Ascending aorta (tissue), 2 donors: ENCODE data around the gene FXN. TPM values are rescaled to one million over a fixed set of nuclear protein-coding genes. Genes with fewer than 3 reads are reported as not detected.

Experiments
- DNase-seq, 2 donors: peaks; one replicate each; pipeline ENCODE4 v3.0.0-alpha.2; 2019; ENCODE audit warnings: low spot score in 2 of 2
- H3K27ac ChIP-seq, 2 donors: fragments of 200-600 bp; sonication (generic); one replicate each; pipeline ENCODE4 v1.5.1; 2016 to 2017; ENCODE audit warnings: mild to moderate bottlenecking in 1 of 2
- H3K27me3 ChIP-seq: fragments of 200-600 bp; sonication (generic); one replicate; pipeline ENCODE4 v1.5.1; 2017
- H3K36me3 ChIP-seq, 2 donors: fragments of 200-600 bp; sonication (generic); one replicate each; pipeline ENCODE4 v1.5.1; 2016
- H3K4me1 ChIP-seq, 2 donors: fragments of 200-600 bp; sonication (generic); one replicate each; pipeline ENCODE4 v1.5.1; 2016 to 2017; ENCODE audit warnings: mild to moderate bottlenecking in 1 of 2
- H3K4me3 ChIP-seq, 2 donors: fragments of 200-600 bp; sonication (generic); one replicate each; pipeline ENCODE4 v1.5.1; 2016 to 2017; ENCODE audit warnings: mild to moderate bottlenecking in 1 of 2
- H3K9me3 ChIP-seq, 2 donors: fragments of 200-600 bp; sonication (generic); one replicate each; pipeline ENCODE4 v1.5.1; 2016
- intact Hi-C: fragments of 100-400 bp; cut with DNase I; formaldehyde crosslinking; loops from one replicate; pipeline ENCODE4 v1.15.1; 2023
- total RNA-seq: library from RNA; depleted of rRNA; stranded (reverse); fragments of >200 nt; gene quantifications from one replicate; pipeline ENCODE4 v1.1.0, GENCODE V29; 2016
- TF ChIP-seq, protein P1 (sequence below), 3 experiments: fragments of 200-600 bp in 2 of 3; fragments of 450-650 bp in 1 of 3; sonication (generic) in 2 of 3; IDR thresholded peaks; one replicate each; pipeline ENCODE4 v1.5.1; 2016 to 2019; ENCODE audit warnings: antibody characterized with exemption in 3 of 3, mild to moderate bottlenecking in 1 of 3, moderate library complexity in 1 of 3

FXN gene
- total RNA-seq, 1 donor from 2014 or later = not detected

GRCh38 chr9:69145144-69145715, 109.7 kb downstream of the FXN start:
- H3K27ac ChIP-seq = no peak overlapping the region
- no peak overlapping the region for H3K4me3 ChIP-seq
- H3K4me1 ChIP-seq = peaks cover 0 to 9% of the 10 kb centered on the region in 2 donors
- no peaks in the 10 kb centered on the region for H3K27me3 ChIP-seq
- TF ChIP-seq, protein P1, sequence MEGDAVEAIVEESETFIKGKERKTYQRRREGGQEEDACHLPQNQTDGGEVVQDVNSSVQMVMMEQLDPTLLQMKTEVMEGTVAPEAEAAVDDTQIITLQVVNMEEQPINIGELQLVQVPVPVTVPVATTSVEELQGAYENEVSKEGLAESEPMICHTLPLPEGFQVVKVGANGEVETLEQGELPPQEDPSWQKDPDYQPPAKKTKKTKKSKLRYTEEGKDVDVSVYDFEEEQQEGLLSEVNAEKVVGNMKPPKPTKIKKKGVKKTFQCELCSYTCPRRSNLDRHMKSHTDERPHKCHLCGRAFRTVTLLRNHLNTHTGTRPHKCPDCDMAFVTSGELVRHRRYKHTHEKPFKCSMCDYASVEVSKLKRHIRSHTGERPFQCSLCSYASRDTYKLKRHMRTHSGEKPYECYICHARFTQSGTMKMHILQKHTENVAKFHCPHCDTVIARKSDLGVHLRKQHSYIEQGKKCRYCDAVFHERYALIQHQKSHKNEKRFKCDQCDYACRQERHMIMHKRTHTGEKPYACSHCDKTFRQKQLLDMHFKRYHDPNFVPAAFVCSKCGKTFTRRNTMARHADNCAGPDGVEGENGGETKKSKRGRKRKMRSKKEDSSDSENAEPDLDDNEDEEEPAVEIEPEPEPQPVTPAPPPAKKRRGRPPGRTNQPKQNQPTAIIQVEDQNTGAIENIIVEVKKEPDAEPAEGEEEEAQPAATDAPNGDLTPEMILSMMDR (IDR thresholded peaks at IDR 0.05) = no peak
- no peaks in the 10 kb centered on the region for H3K36me3 ChIP-seq
- intact Hi-C loops = loop anchor here (5.0 kb wide), 1 partner anchor 93 kb away; no protein-coding TSS in a partner anchor
- DNase-seq = no peak
- no peaks in the 10 kb centered on the region for H3K9me3 ChIP-seq

DNA sequence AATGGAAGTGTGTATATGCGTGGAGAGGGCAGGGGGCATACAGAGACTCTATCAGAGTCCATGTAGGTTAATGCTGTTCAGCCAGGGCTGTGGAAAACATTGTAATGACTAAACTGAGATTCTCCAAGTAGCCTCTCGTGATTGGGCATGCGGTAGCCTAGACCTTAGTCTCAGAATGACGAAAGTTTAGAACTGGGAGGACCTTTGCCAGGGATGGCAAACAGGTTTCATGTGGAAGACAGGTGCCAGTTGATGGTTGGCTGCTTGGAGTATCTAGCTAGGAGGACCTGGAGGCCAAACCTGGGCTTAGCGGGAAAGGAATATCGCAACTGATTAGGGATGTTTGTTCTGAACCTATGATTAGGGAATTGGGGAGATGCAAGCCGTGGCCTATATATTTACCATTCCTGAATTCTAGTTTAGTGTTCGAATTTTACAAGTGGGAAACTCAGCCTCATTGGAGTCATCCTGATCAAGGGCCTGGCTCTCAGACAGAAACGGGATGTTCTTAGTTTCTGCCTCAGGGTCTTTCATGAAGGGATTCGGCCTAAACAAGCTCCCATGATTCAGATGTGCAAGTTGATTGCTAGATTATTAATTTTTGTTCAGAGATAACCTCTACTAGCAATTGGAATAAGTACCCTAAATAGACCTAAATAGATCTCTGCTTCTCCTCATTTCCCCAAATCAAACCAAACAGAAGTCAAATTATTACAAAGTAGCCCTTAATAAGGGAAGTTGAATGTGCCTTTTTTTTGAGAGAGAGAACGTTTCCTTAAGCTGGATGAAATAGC, 111.7 kb downstream of the FXN start:
- Histone ChIP-seq H3K4me3 (no peak overlapping the region), H3K36me3 (no peaks in the 10 kb centered on the region), H3K27ac (no peak overlapping the region), H3K27me3 (no peaks in the 10 kb centered on the region), H3K4me1 (peaks cover 3 to 10% of the 10 kb centered on the region in 2 donors), H3K9me3 (no peaks in the 10 kb centered on the region)
- intact Hi-C loops = loop anchor here (5.0 kb wide), 1 partner anchor 95 kb away; no protein-coding TSS in a partner anchor
- no peak for DNase-seq
- TF ChIP-seq, protein P1 (IDR thresholded peaks at IDR 0.05) = no peak

DNA sequence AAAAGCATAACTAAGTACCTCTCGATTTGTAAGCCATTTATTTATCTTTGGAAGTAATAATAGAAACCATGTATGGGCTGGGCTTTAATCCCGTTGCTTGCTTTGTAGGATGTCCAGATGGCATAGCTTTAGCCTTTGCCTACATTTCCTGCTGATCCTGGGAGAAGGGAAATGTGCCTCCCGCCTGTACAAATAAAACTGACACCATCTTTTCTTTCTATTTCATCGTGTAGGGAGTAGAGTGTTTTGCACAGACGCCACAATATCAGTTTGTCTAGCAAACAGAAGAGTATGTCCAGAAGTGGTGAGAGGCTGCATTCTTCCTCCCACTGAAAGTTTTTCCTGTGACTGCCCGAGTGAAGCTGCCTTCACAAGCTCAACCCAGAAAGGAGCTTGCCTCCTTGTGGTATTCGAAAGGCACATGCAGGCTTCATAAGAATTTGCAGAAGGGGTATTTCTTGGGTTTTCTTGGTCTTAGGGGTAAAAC, 113.8 kb downstream of the FXN start:
- Histone ChIP-seq H3K36me3 (no peaks in the 10 kb centered on the region), H3K4me1 (peaks cover 3 to 13% of the 10 kb centered on the region in 2 donors), H3K27ac (peak overlapping the region; percentile 63 to 65), H3K4me3 (peak overlapping the region; percentile 14 to 33), H3K9me3 (no peaks in the 10 kb centered on the region), H3K27me3 (no peaks in the 10 kb centered on the region)
- TF ChIP-seq, protein P1 (IDR thresholded peaks at IDR 0.05) = peak; percentile 25 to 64 (median 44)
- intact Hi-C loops = loop anchor here (5.0 kb wide), 1 partner anchor 97 kb away; no protein-coding TSS in a partner anchor
- DNase-seq = no peak

Other genes with a start within 250 kb of the FXN start
- not detected for gene PRKACG, start 21.6 kb upstream of the FXN start, total RNA-seq
- 154 TPM for gene TJP2, start 138.5 kb downstream of the FXN start, total RNA-seq